Measurements from ENCODE around the gene VSNL1.

The VSNL1 gene

GRCh38 chr2:17593841-17594491, 53.5 kb downstream of the VSNL1 start:
- no peak for DNase-seq (ENCODE audit: low read depth)
- no peak for TF ChIP-seq CTCF (IDR thresholded peaks at IDR 0.05; ENCODE audit: control insufficient read depth, extremely low read depth, insufficient read depth)
- no peak overlapping the region for H3K4me3 ChIP-seq (ENCODE audit: low read depth, low read length)

- H3K4me3 ChIP-seq (ENCODE audit: low read depth, low read length): no peak overlapping the region
- DNase-seq (ENCODE audit: low read depth): no peak
- no peak for TF ChIP-seq CTCF (IDR thresholded peaks at IDR 0.05; ENCODE audit: control insufficient read depth, extremely low read depth, insufficient read depth)
Measured at GRCh38 chr2:17594533-17595401, 54.3 kb downstream of the VSNL1 start.

DNA sequence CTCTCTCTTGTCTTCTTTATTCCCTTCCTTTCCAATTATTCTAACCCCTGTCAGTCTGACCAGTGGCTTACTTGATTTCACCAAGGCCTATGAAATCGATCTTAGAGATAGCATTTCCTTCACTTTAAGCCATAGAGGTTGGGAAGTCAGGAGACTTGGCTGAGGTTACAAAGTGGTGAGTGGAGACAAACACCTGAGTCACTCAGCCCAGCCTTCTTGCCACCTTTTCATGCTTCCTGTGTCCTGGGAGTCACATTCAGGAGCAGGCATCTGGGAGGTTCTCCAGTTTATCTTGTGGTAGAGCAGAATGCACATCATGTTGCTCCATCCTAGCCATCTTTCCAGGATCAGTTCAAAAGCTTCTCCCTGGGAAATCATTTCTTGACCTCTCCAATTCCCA, 59.1 kb downstream of the VSNL1 start:
- H3K4me3 ChIP-seq (ENCODE audit: low read depth, low read length): no peak overlapping the region
- TF ChIP-seq CTCF (IDR thresholded peaks at IDR 0.05; ENCODE audit: control insufficient read depth, extremely low read depth, insufficient read depth): no peak
- DNase-seq (ENCODE audit: low read depth): no peak

GRCh38 chr2:17600556-17601204, 60.2 kb downstream of the VSNL1 start:
- no peak overlapping the region for H3K4me3 ChIP-seq (ENCODE audit: low read depth, low read length)
- no peak for DNase-seq (ENCODE audit: low read depth)

DNA sequence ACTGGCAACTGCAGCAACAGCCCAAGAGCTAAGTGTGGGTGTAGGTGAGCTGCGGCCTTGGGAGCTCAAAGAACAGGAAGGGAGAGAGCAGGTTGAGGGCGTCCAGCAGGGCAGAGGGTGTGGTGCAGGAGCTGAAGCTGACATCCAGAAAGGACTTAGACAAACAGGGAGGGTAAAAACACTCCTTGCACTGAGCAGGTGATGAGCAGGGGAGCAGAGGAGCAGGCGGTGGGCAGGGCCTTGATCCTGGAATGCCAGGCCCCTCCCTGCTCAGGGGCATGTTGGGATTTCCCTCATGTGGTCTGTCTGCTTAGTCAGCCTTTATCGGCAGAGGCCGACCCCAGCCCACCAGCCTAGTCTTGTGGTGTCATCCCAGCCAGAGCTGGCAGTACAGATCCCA, 63.6 kb downstream of the VSNL1 start:
- H3K4me3 ChIP-seq (ENCODE audit: low read depth, low read length): no peak overlapping the region
- no peak for DNase-seq (ENCODE audit: low read depth)
- no peak for TF ChIP-seq CTCF (IDR thresholded peaks at IDR 0.05; ENCODE audit: control insufficient read depth, extremely low read depth, insufficient read depth)

More at GRCh38 chr2:17600556-17601204, 60.2 kb downstream of the VSNL1 start:
- TF ChIP-seq CTCF (IDR thresholded peaks at IDR 0.05; ENCODE audit: control insufficient read depth, extremely low read depth, insufficient read depth): no peak

DNA sequence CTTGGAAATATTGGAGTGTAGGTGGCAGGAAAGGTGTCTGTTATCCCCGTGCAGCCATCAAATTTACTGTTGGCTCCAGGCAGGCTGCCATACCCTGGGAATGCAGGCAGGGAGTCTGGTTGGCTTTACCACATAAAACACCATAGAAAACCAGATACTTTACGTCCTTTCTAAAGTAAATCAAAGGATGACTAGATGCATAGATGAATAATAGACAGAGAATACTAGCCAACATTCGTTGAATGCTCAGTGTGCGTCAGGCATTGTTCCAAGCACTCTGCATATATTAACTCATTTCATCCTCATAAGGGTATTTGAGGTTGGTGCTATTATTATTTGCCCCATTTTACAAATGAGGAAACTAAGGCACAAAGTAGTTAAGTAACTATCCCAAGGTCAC, 65.2 kb downstream of the VSNL1 start:
- no peak for TF ChIP-seq CTCF (IDR thresholded peaks at IDR 0.05; ENCODE audit: control insufficient read depth, extremely low read depth, insufficient read depth)

More for the DNA sequence above, 65.2 kb downstream of the VSNL1 start:
- DNase-seq (ENCODE audit: low read depth): no peak
- no peak overlapping the region for H3K4me3 ChIP-seq (ENCODE audit: low read depth, low read length)

Measured in LNCaP clone FGC (cell line).